Neuronal stem cell (in vitro differentiated cells): Measurements from ENCODE around the gene FYN.

Experiments
- DNase-seq: peaks from one replicate; pipeline ENCODE4 v3.0.0-alpha.2; 2013; ENCODE audit warnings: low spot score
- H2AFZ ChIP-seq: one replicate; pipeline ENCODE4 v1.6.1; 2013; ENCODE audit warnings: mild to moderate bottlenecking, low read length, inconsistent platforms
- H2AK5ac ChIP-seq: 2 replicates; pipeline ENCODE4 v1.6.1; 2013; ENCODE audit warnings: low read depth, mild to moderate bottlenecking, inconsistent platforms, low read length, moderate library complexity, mixed read lengths
- H2BK120ac ChIP-seq: 2 replicates; pipeline ENCODE4 v1.6.1; 2013; ENCODE audit warnings: low read depth, mild to moderate bottlenecking, inconsistent platforms, low read length, moderate library complexity, mixed read lengths
- H2BK12ac ChIP-seq: one replicate; pipeline ENCODE4 v1.6.1; 2013; ENCODE audit warnings: low read length, inconsistent platforms
- H2BK15ac ChIP-seq: 2 replicates; pipeline ENCODE4 v1.6.1; 2013; ENCODE audit warnings: mild to moderate bottlenecking, low read length, inconsistent platforms, mixed read lengths
- H2BK5ac ChIP-seq: one replicate; pipeline ENCODE4 v1.6.1; 2013; ENCODE audit warnings: inconsistent platforms, mild to moderate bottlenecking, low read length, moderate library complexity
- H3K14ac ChIP-seq: one replicate; pipeline ENCODE4 v1.6.1; 2013; ENCODE audit warnings: low read length, inconsistent platforms
- H3K18ac ChIP-seq: 2 replicates; pipeline ENCODE4 v1.6.1; 2013; ENCODE audit warnings: low read length, inconsistent platforms
- H3K23ac ChIP-seq: 2 replicates; pipeline ENCODE4 v1.6.1; 2013; ENCODE audit warnings: low read depth, mild to moderate bottlenecking, mixed read lengths, low read length, inconsistent platforms; ENCODE audit not compliant: poor library complexity
- H3K27ac ChIP-seq: replicated peaks from 3 replicates; pipeline ENCODE4 v1.5.1; 2013; ENCODE audit warnings: low read length, inconsistent platforms
- H3K27me3 ChIP-seq, 3 experiments: 2 replicates each; pipeline ENCODE4 v1.6.1; 2013; ENCODE audit warnings: low read length in 3 of 3, mild to moderate bottlenecking in 2 of 3, inconsistent platforms in 1 of 3, low read depth in 1 of 3, mixed read lengths in 1 of 3, moderate library complexity in 1 of 3; ENCODE audit not compliant: control insufficient read depth in 3 of 3, insufficient read depth in 3 of 3
- H3K36me3 ChIP-seq, 2 donors: replicated peaks in 1 of 2; 2 replicates each; pipeline ENCODE4 v1.6.1; 2013; ENCODE audit warnings: low read length in 2 of 2; ENCODE audit not compliant: control insufficient read depth in 2 of 2, insufficient read depth in 2 of 2
- H3K4ac ChIP-seq: 2 replicates; pipeline ENCODE4 v1.6.1; 2013; ENCODE audit warnings: inconsistent platforms, mild to moderate bottlenecking, low read length, moderate library complexity
- H3K4me1 ChIP-seq, 2 donors: 1 replicate in 1 of 2; 2 replicates in 1 of 2; pipeline ENCODE4 v1.6.1; 2013; ENCODE audit warnings: low read length in 2 of 2, low read depth in 1 of 2; ENCODE audit not compliant: control insufficient read depth in 2 of 2, insufficient read depth in 1 of 2
- H3K4me2 ChIP-seq: one replicate; pipeline ENCODE4 v1.6.1; 2013; ENCODE audit warnings: mild to moderate bottlenecking, low read length, inconsistent platforms; ENCODE audit not compliant: insufficient read depth, poor library complexity, severe bottlenecking
- H3K4me3 ChIP-seq, 2 donors: 2 replicates each; pipeline ENCODE4 v1.5.1; 2013; ENCODE audit warnings: low read length in 2 of 2, mild to moderate bottlenecking in 2 of 2, inconsistent platforms in 1 of 2, moderate library complexity in 1 of 2
- H3K79me1 ChIP-seq: one replicate; pipeline ENCODE4 v1.6.1; 2013; ENCODE audit warnings: low read depth, mild to moderate bottlenecking, inconsistent platforms, low read length, moderate library complexity
- H3K9ac ChIP-seq: one replicate; pipeline ENCODE4 v1.6.1; 2013; ENCODE audit warnings: mild to moderate bottlenecking, low read depth, low read length, inconsistent platforms; ENCODE audit not compliant: poor library complexity
- H3K9me3 ChIP-seq, 2 donors: replicated peaks in 1 of 2; 2 replicates each; pipeline versions ENCODE3 to v1.6.1; 2013; ENCODE audit warnings: low read length in 2 of 2, mild to moderate bottlenecking in 2 of 2, inconsistent platforms in 1 of 2, low read depth in 1 of 2, mixed read lengths in 1 of 2, moderate library complexity in 1 of 2; ENCODE audit not compliant: control insufficient read depth in 2 of 2, insufficient read depth in 1 of 2
- H4K8ac ChIP-seq: one replicate; pipeline ENCODE4 v1.6.1; 2013; ENCODE audit warnings: low read depth, mild to moderate bottlenecking, inconsistent platforms, low read length, moderate library complexity
- H4K91ac ChIP-seq: one replicate; pipeline ENCODE4 v1.6.1; 2013; ENCODE audit warnings: low read length, low read depth, mild to moderate bottlenecking, inconsistent platforms; ENCODE audit not compliant: poor library complexity
- WGBS, 2 donors: extraction: QIAGEN DNeasy Blood & Tissue Kit; methylation state at CpG; one replicate each; pipeline ENCODE4 v1.1.7; 2013; ENCODE audit warnings: missing lambda C conversion rate in 2 of 2, mixed read lengths in 1 of 2; ENCODE audit not compliant: insufficient read length in 2 of 2, insufficient replicate concordance in 1 of 2; ENCODE audit errors: extremely low coverage in 2 of 2; 5-methylcytosine and 5-hydroxymethylcytosine counted together

Gene FYN

GRCh38 chr6:111710439-111710838, 162.8 kb downstream of the FYN start:
- H2BK12ac ChIP-seq: no peak overlapping the region
- H3K79me1 ChIP-seq: no peaks in the 10 kb centered on the region
- H3K23ac ChIP-seq: no peak overlapping the region
- H3K14ac ChIP-seq: no peak overlapping the region
- H3K27ac ChIP-seq: no peak overlapping the region
- H3K27me3 ChIP-seq: no peaks in the 10 kb centered on the region
- DNase-seq: no peak
- no peaks in the 10 kb centered on the region for H3K9me3 ChIP-seq
- H3K18ac ChIP-seq: no peak overlapping the region
- no peak overlapping the region for H3K4me3 ChIP-seq
- peaks cover 7 to 14% of the 10 kb centered on the region in 2 donors for H3K4me1 ChIP-seq
- H3K4ac ChIP-seq: no peak overlapping the region
- H2BK120ac ChIP-seq: no peak overlapping the region
- no peak overlapping the region for H2BK5ac ChIP-seq
- no peak overlapping the region for H4K91ac ChIP-seq
- no peak overlapping the region for H2AFZ ChIP-seq
- H4K8ac ChIP-seq: no peak overlapping the region
- no CpG with 5 or more reads among the region's 2 CpGs for WGBS, 2 donors
- no peak overlapping the region for H3K4me2 ChIP-seq
- H3K36me3 ChIP-seq: peaks cover 13 to 96% of the 10 kb centered on the region in 2 donors
- no peak overlapping the region for H3K9ac ChIP-seq
- no peak overlapping the region for H2AK5ac ChIP-seq
- H2BK15ac ChIP-seq: no peak overlapping the region

GRCh38 chr6:111709615-111710398, 163.4 kb downstream of the FYN start:
- Histone ChIP-seq H3K4me1 (peaks cover 7 to 13% of the 10 kb centered on the region in 2 donors), H3K79me1 (no peaks in the 10 kb centered on the region), H2BK15ac (no peak overlapping the region), H4K8ac (no peak overlapping the region), H3K4me2 (no peak overlapping the region), H3K23ac (no peak overlapping the region), H2AFZ (no peak overlapping the region), H3K9me3 (no peaks in the 10 kb centered on the region), H3K18ac (no peak overlapping the region), H2BK5ac (no peak overlapping the region), H2BK12ac (no peak overlapping the region), H2AK5ac (no peak overlapping the region), H3K27me3 (no peaks in the 10 kb centered on the region), H2BK120ac (no peak overlapping the region), H3K27ac (no peak overlapping the region), H3K36me3 (peaks cover 10 to 96% of the 10 kb centered on the region in 2 donors), H3K14ac (no peak overlapping the region), H4K91ac (no peak overlapping the region), H3K4ac (no peak overlapping the region), H3K4me3 (no peak overlapping the region), H3K9ac (no peak overlapping the region)
- no CpG with 5 or more reads among the region's 5 CpGs for WGBS, 2 donors
- DNase-seq: peak; percentile 48

GRCh38 chr6:111709201-111709600, 164.1 kb downstream of the FYN start:
- no peak overlapping the region for H3K4ac ChIP-seq
- H3K18ac ChIP-seq: no peak overlapping the region
- H2BK5ac ChIP-seq: no peak overlapping the region
- H3K79me1 ChIP-seq: no peaks in the 10 kb centered on the region
- peaks cover 10 to 96% of the 10 kb centered on the region in 2 donors for H3K36me3 ChIP-seq
- no peak overlapping the region for H2AFZ ChIP-seq
- H3K4me1 ChIP-seq: peaks cover 7 to 13% of the 10 kb centered on the region in 2 donors
- no peak for DNase-seq
- no peak overlapping the region for H3K23ac ChIP-seq
- no peak overlapping the region for H3K4me3 ChIP-seq
- H4K8ac ChIP-seq: no peak overlapping the region
- H3K9me3 ChIP-seq: no peaks in the 10 kb centered on the region
- no peak overlapping the region for H3K14ac ChIP-seq
- H3K9ac ChIP-seq: no peak overlapping the region
- WGBS, 2 donors: no CpG with 5 or more reads among the region's 3 CpGs
- H2AK5ac ChIP-seq: no peak overlapping the region
- no peaks in the 10 kb centered on the region for H3K27me3 ChIP-seq
- no peak overlapping the region for H2BK15ac ChIP-seq
- no peak overlapping the region for H2BK12ac ChIP-seq
- no peak overlapping the region for H4K91ac ChIP-seq
- H3K27ac ChIP-seq: no peak overlapping the region
- H2BK120ac ChIP-seq: no peak overlapping the region
- H3K4me2 ChIP-seq: no peak overlapping the region

GRCh38 chr6:111707773-111708172, 165.5 kb downstream of the FYN start:
- H3K79me1 ChIP-seq: no peaks in the 10 kb centered on the region
- peaks cover 10 to 16% of the 10 kb centered on the region in 2 donors for H3K4me1 ChIP-seq
- no peak overlapping the region for H2BK12ac ChIP-seq
- no peak overlapping the region for H2AK5ac ChIP-seq
- peaks cover 2 to 96% of the 10 kb centered on the region in 2 donors for H3K36me3 ChIP-seq
- H2BK120ac ChIP-seq: no peak overlapping the region
- no CpG with 5 or more reads among the region's 4 CpGs for WGBS, 2 donors
- no peak overlapping the region for H3K27ac ChIP-seq
- H3K9me3 ChIP-seq: no peaks in the 10 kb centered on the region
- H3K9ac ChIP-seq: no peak overlapping the region
- no peak overlapping the region for H3K4me3 ChIP-seq
- H3K23ac ChIP-seq: no peak overlapping the region
- H2BK15ac ChIP-seq: no peak overlapping the region
- H2BK5ac ChIP-seq: no peak overlapping the region
- DNase-seq: no peak
- no peak overlapping the region for H4K8ac ChIP-seq
- no peak overlapping the region for H4K91ac ChIP-seq
- no peaks in the 10 kb centered on the region for H3K27me3 ChIP-seq
- H3K4ac ChIP-seq: no peak overlapping the region
- no peak overlapping the region for H3K14ac ChIP-seq
- H3K18ac ChIP-seq: no peak overlapping the region
- H2AFZ ChIP-seq: no peak overlapping the region
- no peak overlapping the region for H3K4me2 ChIP-seq
